GM12873 (cell line): ENCODE results near the gene ACO1.
A peak's percentile ranks its signal among the peaks of the same experiment; 100 is the strongest.

ENCODE experiments used
- TF ChIP-seq, protein P1 (sequence below): IDR thresholded peaks from 2 replicates; pipeline ENCODE4 v1.5.1; 2012; ENCODE audit warnings: low read depth, mild to moderate bottlenecking, moderate library complexity, low read length, control low read depth; ENCODE audit not compliant: insufficient read depth; ENCODE audit errors: missing control alignments

The ACO1 gene

DNA sequence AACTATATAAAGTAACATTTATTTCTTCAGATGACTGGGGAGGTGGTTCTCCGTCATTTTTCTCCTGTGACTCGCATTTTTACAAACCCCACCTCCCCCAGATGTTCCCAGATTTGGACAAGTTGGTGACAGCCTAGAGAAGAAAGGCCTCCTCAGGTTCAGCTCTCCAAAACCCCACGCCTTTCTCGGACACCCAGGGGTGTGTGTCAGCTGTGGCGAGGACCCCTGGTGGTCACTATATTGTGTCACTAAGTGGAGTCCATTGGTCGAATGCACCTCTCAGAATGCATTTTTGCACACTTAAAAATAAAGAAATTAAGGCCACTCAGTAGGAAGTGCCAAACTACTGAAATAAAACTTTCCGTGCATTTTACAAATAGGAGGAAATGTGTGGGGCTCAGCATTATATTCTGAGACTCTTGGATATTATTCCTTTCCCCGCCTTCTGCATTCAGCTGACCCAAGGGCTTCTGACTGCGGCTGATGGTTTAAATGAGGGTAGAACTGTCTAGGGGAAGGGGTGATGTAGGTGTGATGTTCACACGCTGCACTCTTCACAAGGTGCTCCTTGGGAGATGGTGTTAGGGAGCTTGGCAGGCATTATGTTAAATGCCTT, 47.6 kb downstream of the ACO1 start:
- TF ChIP-seq, protein P1, sequence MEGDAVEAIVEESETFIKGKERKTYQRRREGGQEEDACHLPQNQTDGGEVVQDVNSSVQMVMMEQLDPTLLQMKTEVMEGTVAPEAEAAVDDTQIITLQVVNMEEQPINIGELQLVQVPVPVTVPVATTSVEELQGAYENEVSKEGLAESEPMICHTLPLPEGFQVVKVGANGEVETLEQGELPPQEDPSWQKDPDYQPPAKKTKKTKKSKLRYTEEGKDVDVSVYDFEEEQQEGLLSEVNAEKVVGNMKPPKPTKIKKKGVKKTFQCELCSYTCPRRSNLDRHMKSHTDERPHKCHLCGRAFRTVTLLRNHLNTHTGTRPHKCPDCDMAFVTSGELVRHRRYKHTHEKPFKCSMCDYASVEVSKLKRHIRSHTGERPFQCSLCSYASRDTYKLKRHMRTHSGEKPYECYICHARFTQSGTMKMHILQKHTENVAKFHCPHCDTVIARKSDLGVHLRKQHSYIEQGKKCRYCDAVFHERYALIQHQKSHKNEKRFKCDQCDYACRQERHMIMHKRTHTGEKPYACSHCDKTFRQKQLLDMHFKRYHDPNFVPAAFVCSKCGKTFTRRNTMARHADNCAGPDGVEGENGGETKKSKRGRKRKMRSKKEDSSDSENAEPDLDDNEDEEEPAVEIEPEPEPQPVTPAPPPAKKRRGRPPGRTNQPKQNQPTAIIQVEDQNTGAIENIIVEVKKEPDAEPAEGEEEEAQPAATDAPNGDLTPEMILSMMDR, result peak; percentile 47

DNA sequence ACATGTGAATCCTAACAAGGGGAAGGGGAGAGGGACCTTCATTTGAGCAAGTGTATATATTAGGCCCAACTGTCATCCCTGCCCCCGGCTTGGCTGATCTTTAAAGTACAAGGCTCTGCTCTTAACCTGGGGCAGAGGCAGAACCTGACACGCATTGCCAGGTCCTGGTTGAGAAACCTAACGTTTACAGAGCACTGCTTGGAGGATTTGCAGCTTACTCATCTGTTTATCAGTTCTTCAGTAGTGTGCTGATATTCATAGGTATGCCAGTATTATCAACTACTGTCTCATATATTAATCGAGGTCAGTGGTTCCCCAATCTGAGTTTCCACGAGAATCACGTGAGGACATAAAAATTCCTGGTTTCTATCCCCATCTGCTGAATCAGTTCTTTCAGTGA, 50.4 kb downstream of the ACO1 start:
- TF ChIP-seq, protein P1, result no peak

DNA sequence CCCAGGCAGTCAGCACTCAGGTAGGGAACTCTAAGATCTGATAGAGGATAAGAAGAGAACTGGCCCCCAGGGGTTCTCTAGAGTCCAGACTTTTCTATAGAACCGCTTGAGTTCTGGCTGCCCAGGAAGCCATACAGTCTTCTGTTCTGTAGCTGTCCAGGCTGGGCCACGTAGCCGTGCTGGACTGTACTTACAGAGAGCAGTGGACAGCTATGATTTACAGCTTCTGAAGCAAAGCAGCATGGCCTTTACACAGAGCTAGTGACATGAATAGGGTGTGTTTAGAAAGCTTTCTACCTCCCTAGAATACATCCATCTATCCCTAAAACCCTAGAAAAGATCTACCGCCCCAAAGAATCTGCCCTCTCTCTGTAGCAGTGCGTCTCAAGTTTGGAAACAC, 57.2 kb downstream of the ACO1 start:
- TF ChIP-seq, protein P1, result no peak

DNA sequence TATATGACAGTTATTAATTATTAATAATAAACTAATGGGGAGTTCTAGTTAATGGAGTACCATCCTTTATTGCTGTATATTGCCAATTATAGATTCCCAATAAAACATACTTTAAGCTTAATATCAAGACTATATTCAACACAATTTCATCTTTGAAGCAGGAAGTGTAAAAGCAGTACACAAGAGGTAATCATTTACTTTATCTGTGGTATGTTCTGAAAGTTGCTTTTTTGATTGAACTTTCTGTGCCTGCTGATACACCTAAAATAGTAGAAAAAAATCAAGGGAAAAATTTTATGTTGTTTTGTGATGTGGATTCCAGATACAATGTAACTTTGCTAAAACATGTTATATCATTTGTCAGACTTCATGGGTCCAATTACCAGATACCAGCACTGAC, 58.0 kb downstream of the ACO1 start:
- TF ChIP-seq, protein P1, result no peak

DNA sequence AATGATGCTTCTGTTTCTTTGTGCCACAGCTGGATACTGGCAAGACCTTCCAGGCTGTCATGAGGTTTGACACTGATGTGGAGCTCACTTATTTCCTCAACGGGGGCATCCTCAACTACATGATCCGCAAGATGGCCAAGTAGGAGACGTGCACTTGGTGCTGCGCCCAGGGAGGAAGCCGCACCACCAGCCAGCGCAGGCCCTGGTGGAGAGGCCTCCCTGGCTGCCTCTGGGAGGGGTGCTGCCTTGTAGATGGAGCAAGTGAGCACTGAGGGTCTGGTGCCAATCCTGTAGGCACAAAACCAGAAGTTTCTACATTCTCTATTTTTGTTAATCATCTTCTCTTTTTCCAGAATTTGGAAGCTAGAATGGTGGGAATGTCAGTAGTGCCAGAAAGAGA, 65.5 kb downstream of the ACO1 start:
- TF ChIP-seq, protein P1, result no peak

DNA sequence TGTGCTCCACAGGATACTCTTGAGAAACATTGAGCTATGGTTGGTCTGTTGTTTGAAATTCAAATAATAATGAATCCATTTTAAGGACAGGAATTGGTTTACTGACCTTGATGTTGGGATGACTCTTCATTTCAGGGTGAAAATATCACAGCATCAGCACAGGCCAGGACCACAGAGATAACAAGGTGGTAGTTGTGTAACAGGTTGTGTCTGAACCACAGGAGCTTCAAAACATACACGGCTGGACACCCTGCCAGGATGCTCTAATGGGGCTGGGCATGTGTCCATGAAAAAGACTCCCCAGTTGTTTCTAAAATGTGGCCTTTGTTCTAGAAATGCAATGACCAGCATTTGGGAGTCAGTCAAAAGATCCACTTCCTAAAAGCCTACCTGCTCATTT, 69.8 kb downstream of the ACO1 start:
- TF ChIP-seq, protein P1, result no peak

DNA sequence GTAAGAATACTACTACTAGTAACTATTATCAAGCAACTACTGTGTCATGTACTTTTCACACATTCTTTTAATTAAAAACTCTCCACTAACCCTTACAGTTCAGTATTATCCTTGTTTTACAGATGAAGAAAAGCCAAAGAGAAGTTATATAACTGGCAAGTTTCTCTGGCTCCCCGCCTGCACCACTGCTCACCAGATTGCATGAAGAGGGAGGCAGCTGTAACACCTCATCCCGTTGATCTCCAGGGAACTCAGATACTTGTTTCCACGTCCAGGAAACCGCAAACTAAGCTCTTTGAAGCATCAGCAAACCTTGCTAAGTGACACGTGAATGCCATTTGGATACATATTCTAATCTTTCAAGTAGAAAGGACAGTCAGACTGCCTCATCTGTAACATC, 71.3 kb downstream of the ACO1 start:
- TF ChIP-seq, protein P1, result no peak

DNA sequence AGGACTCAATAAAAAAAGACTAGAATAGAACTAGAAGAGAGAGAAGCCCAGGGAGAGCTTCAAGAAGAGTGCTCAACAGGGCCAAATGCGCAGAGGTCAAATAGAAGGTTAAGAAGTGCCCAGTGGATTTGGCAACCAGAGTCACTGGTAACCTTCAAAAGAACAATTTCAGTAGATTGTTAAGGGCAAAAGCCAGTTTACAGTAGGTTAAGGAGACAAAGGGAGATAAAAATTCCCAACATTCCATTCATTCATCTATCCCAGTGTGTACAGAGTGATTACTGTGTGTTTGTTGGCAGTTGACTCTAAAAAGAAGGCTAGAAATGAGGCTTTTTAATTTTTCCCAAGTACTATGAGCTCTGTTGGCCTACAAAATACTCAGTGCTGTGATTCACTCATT, 72.1 kb downstream of the ACO1 start:
- TF ChIP-seq, protein P1, result no peak
